PFSK-1 (cell line): Measurements from ENCODE around the gene TATDN2.

ENCODE experiments used
- FOXP2 ChIP-seq: optimal IDR thresholded peaks from 2 replicates; pipeline ENCODE3; 2011; ENCODE audit warnings: borderline replicate concordance, control low read depth, inconsistent platforms; ENCODE audit not compliant: insufficient read depth; ENCODE audit errors: extremely low read length, extremely low read depth
- POLR2AphosphoS5 ChIP-seq: IDR thresholded peaks from 2 replicates; pipeline ENCODE4 v1.6.1; 2012; ENCODE audit warnings: low read depth, mild to moderate bottlenecking, control low read depth, low read length, moderate library complexity
- SIN3A ChIP-seq: IDR thresholded peaks from 2 replicates; pipeline ENCODE4 v1.6.1; 2012; ENCODE audit warnings: mild to moderate bottlenecking, low read length, moderate library complexity, borderline replicate concordance; ENCODE audit not compliant: insufficient read depth
- TAF1 ChIP-seq: IDR thresholded peaks from 2 replicates; pipeline ENCODE4 v1.6.1; 2012; ENCODE audit warnings: low read length, control low read depth, borderline replicate concordance; ENCODE audit not compliant: insufficient read depth
- TF ChIP-seq, protein P1 (sequence below), 2 experiments: IDR thresholded peaks; 2 replicates each; pipeline versions ENCODE4 v1.6.1 to v1.8.0; 2011 to 2012; ENCODE audit warnings: low read depth in 2 of 2, low read length in 2 of 2, control low read depth in 1 of 2, inconsistent platforms in 1 of 2, mild to moderate bottlenecking in 1 of 2, moderate library complexity in 1 of 2; ENCODE audit not compliant: insufficient read depth in 1 of 2

Gene TATDN2

DNA sequence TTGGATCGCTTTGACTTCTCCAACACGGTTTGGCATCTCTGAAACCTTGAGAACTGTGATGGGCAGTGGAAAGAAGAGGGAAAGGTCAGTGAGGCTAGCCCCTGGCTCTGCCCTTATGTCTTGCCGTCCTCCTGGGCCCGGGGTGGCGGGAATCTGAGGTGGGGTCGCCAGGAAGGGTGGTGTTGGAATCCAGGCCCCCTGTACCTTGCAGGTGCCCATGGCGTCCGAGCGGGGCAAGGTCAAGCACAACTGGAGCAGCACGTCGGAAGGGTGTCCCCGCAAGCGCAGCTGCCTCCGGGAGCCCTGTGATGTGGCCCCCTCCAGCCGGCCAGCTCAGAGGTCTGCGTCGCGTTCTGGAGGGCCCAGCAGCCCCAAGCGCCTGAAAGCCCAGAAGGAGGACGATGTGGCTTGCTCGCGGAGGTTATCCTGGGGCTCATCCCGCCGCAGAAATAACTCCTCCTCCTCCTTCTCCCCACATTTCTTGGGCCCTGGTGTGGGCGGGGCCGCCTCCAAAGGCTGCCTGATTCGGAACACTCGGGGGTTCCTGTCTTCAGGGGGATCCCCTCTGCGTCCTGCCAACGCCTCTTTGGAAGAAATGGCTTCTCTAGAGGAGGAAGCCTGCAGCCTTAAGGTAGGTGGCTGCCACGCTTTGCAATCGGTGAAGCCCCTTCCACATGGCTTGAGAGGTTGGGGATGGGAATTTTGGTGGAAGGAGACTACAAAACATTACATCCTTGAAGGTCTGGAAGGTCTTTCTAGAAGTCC is 907 bp downstream of the TATDN2 start:
- TF ChIP-seq POLR2AphosphoS5 (no peak), FOXP2 (no peak)

DNA sequence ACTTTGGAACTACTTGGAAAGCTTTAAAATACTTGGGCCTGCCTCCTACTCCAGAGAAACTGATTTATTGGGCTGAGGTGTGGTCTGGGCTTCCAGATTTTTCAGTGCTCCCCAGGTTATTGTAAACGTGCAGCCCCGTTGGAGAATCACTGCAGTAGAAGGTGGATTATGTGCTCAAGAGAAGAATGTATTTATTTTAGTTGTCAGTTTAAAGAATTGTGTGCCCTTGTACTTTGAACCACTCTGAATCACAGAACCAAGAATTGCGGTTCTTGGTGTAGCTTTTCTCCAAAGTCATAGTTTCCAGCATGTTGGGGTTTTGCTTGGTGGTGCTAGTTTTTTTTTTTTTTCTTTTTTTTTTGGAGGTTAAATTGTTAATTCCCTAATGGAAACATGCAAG is 1.6 kb downstream of the TATDN2 start:
- TF ChIP-seq SIN3A (no peak), POLR2AphosphoS5 (no peak), FOXP2 (no peak), TAF1 (no peak)
- TF ChIP-seq, protein P1, sequence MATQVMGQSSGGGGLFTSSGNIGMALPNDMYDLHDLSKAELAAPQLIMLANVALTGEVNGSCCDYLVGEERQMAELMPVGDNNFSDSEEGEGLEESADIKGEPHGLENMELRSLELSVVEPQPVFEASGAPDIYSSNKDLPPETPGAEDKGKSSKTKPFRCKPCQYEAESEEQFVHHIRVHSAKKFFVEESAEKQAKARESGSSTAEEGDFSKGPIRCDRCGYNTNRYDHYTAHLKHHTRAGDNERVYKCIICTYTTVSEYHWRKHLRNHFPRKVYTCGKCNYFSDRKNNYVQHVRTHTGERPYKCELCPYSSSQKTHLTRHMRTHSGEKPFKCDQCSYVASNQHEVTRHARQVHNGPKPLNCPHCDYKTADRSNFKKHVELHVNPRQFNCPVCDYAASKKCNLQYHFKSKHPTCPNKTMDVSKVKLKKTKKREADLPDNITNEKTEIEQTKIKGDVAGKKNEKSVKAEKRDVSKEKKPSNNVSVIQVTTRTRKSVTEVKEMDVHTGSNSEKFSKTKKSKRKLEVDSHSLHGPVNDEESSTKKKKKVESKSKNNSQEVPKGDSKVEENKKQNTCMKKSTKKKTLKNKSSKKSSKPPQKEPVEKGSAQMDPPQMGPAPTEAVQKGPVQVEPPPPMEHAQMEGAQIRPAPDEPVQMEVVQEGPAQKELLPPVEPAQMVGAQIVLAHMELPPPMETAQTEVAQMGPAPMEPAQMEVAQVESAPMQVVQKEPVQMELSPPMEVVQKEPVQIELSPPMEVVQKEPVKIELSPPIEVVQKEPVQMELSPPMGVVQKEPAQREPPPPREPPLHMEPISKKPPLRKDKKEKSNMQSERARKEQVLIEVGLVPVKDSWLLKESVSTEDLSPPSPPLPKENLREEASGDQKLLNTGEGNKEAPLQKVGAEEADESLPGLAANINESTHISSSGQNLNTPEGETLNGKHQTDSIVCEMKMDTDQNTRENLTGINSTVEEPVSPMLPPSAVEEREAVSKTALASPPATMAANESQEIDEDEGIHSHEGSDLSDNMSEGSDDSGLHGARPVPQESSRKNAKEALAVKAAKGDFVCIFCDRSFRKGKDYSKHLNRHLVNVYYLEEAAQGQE (IDR thresholded peaks at IDR 0.05; ENCODE audit: insufficient read depth in 1 of 2, low read depth in 2 of 2, low read length in 2 of 2): no peak

DNA sequence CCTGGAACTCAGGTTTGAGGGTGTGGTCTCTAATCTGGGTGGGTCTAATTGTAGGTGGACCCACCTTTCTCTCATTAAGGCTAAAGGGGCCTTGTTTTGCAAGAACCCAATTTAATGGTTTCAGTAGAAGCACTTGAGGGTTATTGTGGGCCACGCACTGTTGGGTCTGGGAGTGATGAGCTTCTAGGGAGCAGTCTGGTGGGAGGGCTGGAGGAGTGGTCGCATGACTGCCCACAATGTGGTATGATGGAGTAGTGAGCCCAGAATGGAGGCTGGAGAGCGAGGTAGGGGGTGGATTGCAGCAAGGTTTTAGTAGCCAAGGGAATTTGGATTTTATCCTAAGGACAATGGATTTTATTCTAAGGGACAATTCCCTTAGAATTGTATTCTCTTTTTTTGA is 2.7 kb downstream of the TATDN2 start:
- TF ChIP-seq FOXP2: no peak
- TF ChIP-seq, protein P1 (IDR thresholded peaks at IDR 0.05; ENCODE audit: insufficient read depth in 1 of 2, low read depth in 2 of 2, low read length in 2 of 2): no peak
- no peak for TF ChIP-seq SIN3A
- no peak for TF ChIP-seq POLR2AphosphoS5
- no peak for TF ChIP-seq TAF1

DNA sequence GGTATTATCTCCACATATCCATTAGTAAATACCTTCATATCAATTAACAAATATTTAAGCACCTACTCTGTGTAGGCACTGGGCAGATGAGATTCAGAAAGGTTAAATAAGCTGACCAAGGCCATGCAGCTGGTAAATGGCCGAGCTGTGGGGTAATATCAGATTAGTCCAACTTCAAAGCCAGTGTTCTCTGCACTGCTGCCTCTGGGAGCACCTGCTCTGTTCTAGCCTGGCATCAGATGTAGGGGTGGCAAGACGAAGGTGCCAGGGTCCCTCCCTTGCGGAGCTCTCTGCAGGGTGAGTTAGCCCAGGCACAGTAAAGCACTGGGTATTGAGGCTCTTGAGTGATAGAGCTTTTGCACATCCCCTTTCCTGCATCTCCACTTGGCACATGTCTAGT is 5.5 kb downstream of the TATDN2 start:
- TF ChIP-seq FOXP2 (no peak), TAF1 (no peak), POLR2AphosphoS5 (no peak)
- TF ChIP-seq, protein P1 (IDR thresholded peaks at IDR 0.05; ENCODE audit: insufficient read depth in 1 of 2, low read depth in 2 of 2, low read length in 2 of 2): no peak

DNA sequence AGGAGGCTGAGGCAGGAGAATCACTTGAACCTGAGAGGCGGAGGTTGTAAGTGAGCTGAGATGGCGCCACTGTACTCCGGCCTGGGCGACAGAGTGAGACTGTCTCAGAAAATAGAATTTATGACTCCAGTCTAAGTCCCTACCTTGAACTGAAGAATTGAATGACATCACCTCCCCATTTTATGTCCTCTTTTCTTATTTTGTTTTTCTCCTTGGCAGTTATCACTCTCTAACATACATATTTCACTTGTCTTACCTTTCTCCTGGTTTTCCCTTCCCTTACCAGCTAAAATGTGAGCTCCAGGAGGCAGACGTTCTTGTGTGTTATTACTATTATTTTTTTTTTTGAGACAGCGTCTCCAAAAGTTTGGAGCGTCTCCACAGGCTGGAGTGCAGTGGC is 7.6 kb downstream of the TATDN2 start:
- TF ChIP-seq FOXP2 (no peak), TAF1 (no peak), POLR2AphosphoS5 (no peak), SIN3A (no peak)
- TF ChIP-seq, protein P1 (IDR thresholded peaks at IDR 0.05; ENCODE audit: insufficient read depth in 1 of 2, low read depth in 2 of 2, low read length in 2 of 2): no peak
